ENCODE results near the gene MRPL14. TPM values are rescaled to one million over a fixed set of nuclear protein-coding genes. Genes with fewer than 3 reads are reported as not detected.

MRPL14 gene
- total RNA-seq, 2 donors from 2014 or later = 72.0 to 77.7 TPM

DNA sequence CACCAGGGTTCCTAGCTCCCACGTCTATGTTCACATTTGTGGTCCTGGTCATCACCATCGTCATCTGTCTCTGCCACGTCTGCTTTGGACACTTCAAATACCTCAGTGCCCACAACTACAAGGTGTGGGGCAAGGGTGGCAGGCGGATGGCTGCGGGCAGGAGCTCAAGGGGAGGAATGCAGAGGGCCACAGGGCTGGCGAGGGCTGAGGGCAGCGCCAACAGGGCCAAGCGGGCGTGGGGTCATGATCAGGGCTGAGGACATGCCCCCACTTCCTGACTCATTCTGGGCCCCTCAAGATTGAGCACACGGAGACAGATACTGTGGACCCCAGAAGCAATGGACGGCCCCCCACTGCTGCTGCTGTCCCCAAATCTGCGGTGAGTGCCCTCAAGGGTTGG lies 26.8 kb upstream of the MRPL14 start:
- H3K9me3 ChIP-seq = no peaks in the 10 kb centered on the region
- no peaks in the 10 kb centered on the region for H3K4me1 ChIP-seq
- no peak for DNase-seq
- intact Hi-C loops (cut with DNase I) = no loop called here
- H3K4me3 ChIP-seq = no peak overlapping the region
- no peaks in the 10 kb centered on the region for H3K27me3 ChIP-seq
- H3K27ac ChIP-seq = no peak overlapping the region
- H3K9ac ChIP-seq (ENCODE audit: low read depth in 2 of 2, low read length in 2 of 2) = no peak overlapping the region
- TF ChIP-seq, protein P1, sequence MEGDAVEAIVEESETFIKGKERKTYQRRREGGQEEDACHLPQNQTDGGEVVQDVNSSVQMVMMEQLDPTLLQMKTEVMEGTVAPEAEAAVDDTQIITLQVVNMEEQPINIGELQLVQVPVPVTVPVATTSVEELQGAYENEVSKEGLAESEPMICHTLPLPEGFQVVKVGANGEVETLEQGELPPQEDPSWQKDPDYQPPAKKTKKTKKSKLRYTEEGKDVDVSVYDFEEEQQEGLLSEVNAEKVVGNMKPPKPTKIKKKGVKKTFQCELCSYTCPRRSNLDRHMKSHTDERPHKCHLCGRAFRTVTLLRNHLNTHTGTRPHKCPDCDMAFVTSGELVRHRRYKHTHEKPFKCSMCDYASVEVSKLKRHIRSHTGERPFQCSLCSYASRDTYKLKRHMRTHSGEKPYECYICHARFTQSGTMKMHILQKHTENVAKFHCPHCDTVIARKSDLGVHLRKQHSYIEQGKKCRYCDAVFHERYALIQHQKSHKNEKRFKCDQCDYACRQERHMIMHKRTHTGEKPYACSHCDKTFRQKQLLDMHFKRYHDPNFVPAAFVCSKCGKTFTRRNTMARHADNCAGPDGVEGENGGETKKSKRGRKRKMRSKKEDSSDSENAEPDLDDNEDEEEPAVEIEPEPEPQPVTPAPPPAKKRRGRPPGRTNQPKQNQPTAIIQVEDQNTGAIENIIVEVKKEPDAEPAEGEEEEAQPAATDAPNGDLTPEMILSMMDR (IDR thresholded peaks at IDR 0.05) = no peak
- no peaks in the 10 kb centered on the region for H3K36me3 ChIP-seq

GRCh38 chr6:44152533-44152932 lies 25.3 kb upstream of the MRPL14 start:
- DNase-seq = no peak
- H3K4me1 ChIP-seq = no peaks in the 10 kb centered on the region
- H3K27me3 ChIP-seq = no peaks in the 10 kb centered on the region
- H3K27ac ChIP-seq = no peak overlapping the region
- H3K9me3 ChIP-seq = no peaks in the 10 kb centered on the region
- TF ChIP-seq, protein P1 (IDR thresholded peaks at IDR 0.05) = no peak
- H3K9ac ChIP-seq (ENCODE audit: low read depth in 2 of 2, low read length in 2 of 2) = no peak overlapping the region
- H3K4me3 ChIP-seq = no peak overlapping the region
- no peaks in the 10 kb centered on the region for H3K36me3 ChIP-seq
- intact Hi-C loops (cut with DNase I) = loop anchor here (2.0 kb wide), 1 partner anchor 56 kb away; no protein-coding TSS in a partner anchor

GRCh38 chr6:44152109-44152461 lies 24.8 kb upstream of the MRPL14 start:
- Histone ChIP-seq H3K36me3 (no peaks in the 10 kb centered on the region), H3K27me3 (no peaks in the 10 kb centered on the region), H3K4me3 (no peak overlapping the region), H3K9ac (ENCODE audit: low read depth in 2 of 2, low read length in 2 of 2) (no peak overlapping the region), H3K4me1 (no peaks in the 10 kb centered on the region), H3K27ac (no peak overlapping the region), H3K9me3 (no peaks in the 10 kb centered on the region)
- no peak for DNase-seq
- intact Hi-C loops (cut with DNase I) = loop anchor here (2.0 kb wide), 1 partner anchor 55 kb away; no protein-coding TSS in a partner anchor
- TF ChIP-seq, protein P1 (IDR thresholded peaks at IDR 0.05) = peak; percentile 2

DNA sequence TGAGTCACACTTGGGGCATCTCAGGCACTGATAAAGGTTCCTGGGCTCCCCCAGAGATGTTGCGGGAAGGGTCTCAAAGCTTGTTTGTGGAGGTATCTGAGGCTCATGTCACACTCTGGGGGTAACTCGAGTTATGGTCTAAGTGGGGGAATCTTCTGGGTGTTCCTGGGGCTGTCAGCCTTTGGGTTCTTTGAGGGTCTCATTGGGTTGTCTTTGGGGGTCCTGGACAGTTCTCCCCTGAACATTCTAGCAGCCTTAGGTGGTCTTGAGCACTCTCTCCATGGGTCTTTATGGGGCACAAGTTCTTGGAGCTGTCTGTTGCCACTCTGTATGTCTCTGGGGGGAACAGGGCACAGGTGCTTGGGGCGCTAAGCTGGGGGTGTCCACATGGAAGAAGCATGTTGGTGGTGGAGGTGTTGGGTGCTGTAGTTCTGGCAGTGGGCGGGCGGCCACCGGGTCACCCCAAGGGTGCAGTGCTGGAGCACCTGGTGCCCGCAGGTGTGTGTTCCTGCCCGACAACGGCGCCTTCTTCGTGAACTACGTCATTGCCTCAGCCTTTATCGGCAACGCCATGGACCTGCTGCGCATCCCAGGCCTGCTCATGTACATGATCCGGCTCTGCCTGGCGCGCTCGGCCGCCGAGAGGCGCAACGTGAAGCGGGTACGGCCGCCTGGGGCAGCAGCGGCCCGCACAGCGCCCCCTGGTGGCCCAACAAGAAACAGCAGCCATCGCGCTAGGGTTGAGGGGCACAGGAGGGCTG lies 24.3 kb upstream of the MRPL14 start:
- H3K9ac ChIP-seq (ENCODE audit: low read depth in 2 of 2, low read length in 2 of 2) = no peak overlapping the region
- H3K4me3 ChIP-seq = no peak overlapping the region
- no peaks in the 10 kb centered on the region for H3K27me3 ChIP-seq
- H3K9me3 ChIP-seq = no peaks in the 10 kb centered on the region
- no peaks in the 10 kb centered on the region for H3K4me1 ChIP-seq
- peak; percentile 77 for DNase-seq
- intact Hi-C loops (cut with DNase I) = loop anchor here (2.0 kb wide), 1 partner anchor 55 kb away; no protein-coding TSS in a partner anchor
- no peak overlapping the region for H3K27ac ChIP-seq
- TF ChIP-seq, protein P1 (IDR thresholded peaks at IDR 0.05) = peak; percentile 99
- no peaks in the 10 kb centered on the region for H3K36me3 ChIP-seq

GRCh38 chr6:44150317-44150917 lies 23.2 kb upstream of the MRPL14 start:
- TF ChIP-seq, protein P1 (IDR thresholded peaks at IDR 0.05) = no peak
- Histone ChIP-seq H3K9ac (ENCODE audit: low read depth in 2 of 2, low read length in 2 of 2) (no peak overlapping the region), H3K27ac (no peak overlapping the region), H3K9me3 (no peaks in the 10 kb centered on the region), H3K27me3 (no peaks in the 10 kb centered on the region), H3K4me1 (no peaks in the 10 kb centered on the region), H3K4me3 (no peak overlapping the region), H3K36me3 (no peaks in the 10 kb centered on the region)
- no peak for DNase-seq
- intact Hi-C loops (cut with DNase I) = no loop called here
